ENCODE data around the gene REPS2. TPM values are rescaled to one million over a fixed set of nuclear protein-coding genes. Genes with fewer than 3 reads are reported as not detected.

REPS2 gene
- total RNA-seq, 3 donors from 2014 or later (not counting 1 experiment from before 2014, with no cell fraction given): 0.27 to 9.2 (median 0.59) TPM

GRCh38 chrX:17030092-17030491 is 83.6 kb downstream of the REPS2 start:
- no peak for TF ChIP-seq CTCF (IDR thresholded peaks at IDR 0.05)
- no CpG with 5 or more reads among the region's 4 CpGs for WGBS (ENCODE audit: insufficient coverage)
- Histone ChIP-seq H3K4me3 (ENCODE audit: low read length) (no peak overlapping the region), H3K27ac (ENCODE audit: low read length) (no peak overlapping the region), H3K9me3 (ENCODE audit: control insufficient read depth, insufficient read depth, low read length) (no peaks in the 10 kb centered on the region), H3K27me3 (ENCODE audit: control insufficient read depth, insufficient read depth, low read length) (no peaks in the 10 kb centered on the region), H3K36me3 (ENCODE audit: control insufficient read depth, insufficient read depth, low read length) (no peaks in the 10 kb centered on the region), H3K4me1 (ENCODE audit: control insufficient read depth, insufficient read depth, low read length) (no peaks in the 10 kb centered on the region)
- no peaks in the 10 kb centered on the region for H3K36me3 Mint-ChIP-seq
- no peaks in the 10 kb centered on the region for H3K4me1 Mint-ChIP-seq
- H3K9me3 Mint-ChIP-seq: no peaks in the 10 kb centered on the region
- no peak overlapping the region for H3K27ac Mint-ChIP-seq
- ATAC-seq (no peak), DNase-seq (no peak)
- H3K27me3 Mint-ChIP-seq (ENCODE audit: low read depth in 2 of 2): peaks cover 6% of the 10 kb centered on the region in 2 donors
- intact Hi-C loops (cut with micrococcal nuclease): no loop called here
- no peak overlapping the region for H3K4me3 Mint-ChIP-seq

- Histone ChIP-seq H3K36me3 (ENCODE audit: control insufficient read depth, insufficient read depth, low read length) (no peaks in the 10 kb centered on the region), H3K27ac (ENCODE audit: low read length) (no peak overlapping the region), H3K4me1 (ENCODE audit: control insufficient read depth, insufficient read depth, low read length) (no peaks in the 10 kb centered on the region), H3K27me3 (ENCODE audit: control insufficient read depth, insufficient read depth, low read length) (no peaks in the 10 kb centered on the region), H3K4me3 (ENCODE audit: low read length) (no peak overlapping the region), H3K9me3 (ENCODE audit: control insufficient read depth, insufficient read depth, low read length) (no peaks in the 10 kb centered on the region)
- Mint-ChIP-seq H3K27me3 (ENCODE audit: low read depth in 2 of 2) (peaks cover 6% of the 10 kb centered on the region in 2 donors), H3K36me3 (no peaks in the 10 kb centered on the region), H3K4me3 (no peak overlapping the region), H3K9me3 (no peaks in the 10 kb centered on the region), H3K4me1 (no peaks in the 10 kb centered on the region), H3K27ac (no peak overlapping the region)
- intact Hi-C loops (cut with micrococcal nuclease): no loop called here
- ATAC-seq (no peak), DNase-seq (no peak)
- TF ChIP-seq CTCF (IDR thresholded peaks at IDR 0.05): no peak
- WGBS (ENCODE audit: insufficient coverage): 86% methylated on average over 2 of the region's 3 CpGs
These were observed 84.3 kb downstream of the REPS2 start for GRCh38 chrX:17030580-17031270.

GRCh38 chrX:17031827-17032226 is 85.4 kb downstream of the REPS2 start:
- Histone ChIP-seq H3K4me3 (ENCODE audit: low read length) (no peak overlapping the region), H3K9me3 (ENCODE audit: control insufficient read depth, insufficient read depth, low read length) (no peaks in the 10 kb centered on the region), H3K4me1 (ENCODE audit: control insufficient read depth, insufficient read depth, low read length) (no peaks in the 10 kb centered on the region), H3K36me3 (ENCODE audit: control insufficient read depth, insufficient read depth, low read length) (no peaks in the 10 kb centered on the region), H3K27ac (ENCODE audit: low read length) (no peak overlapping the region), H3K27me3 (ENCODE audit: control insufficient read depth, insufficient read depth, low read length) (no peaks in the 10 kb centered on the region)
- Mint-ChIP-seq H3K27me3 (ENCODE audit: low read depth in 2 of 2) (peaks cover 6 to 8% of the 10 kb centered on the region in 2 donors), H3K4me3 (no peak overlapping the region), H3K4me1 (no peaks in the 10 kb centered on the region), H3K36me3 (no peaks in the 10 kb centered on the region), H3K27ac (no peak overlapping the region), H3K9me3 (no peaks in the 10 kb centered on the region)
- no peak for DNase-seq
- intact Hi-C loops (cut with micrococcal nuclease): no loop called here
- TF ChIP-seq CTCF (IDR thresholded peaks at IDR 0.05): no peak
- no peak for ATAC-seq

GRCh38 chrX:17032351-17032750 is 85.9 kb downstream of the REPS2 start:
- Mint-ChIP-seq H3K27me3 (ENCODE audit: low read depth in 2 of 2) (peaks cover 6 to 8% of the 10 kb centered on the region in 2 donors), H3K27ac (no peak overlapping the region), H3K9me3 (no peaks in the 10 kb centered on the region), H3K4me3 (no peak overlapping the region), H3K4me1 (no peaks in the 10 kb centered on the region), H3K36me3 (no peaks in the 10 kb centered on the region)
- ATAC-seq (no peak), DNase-seq (no peak)
- 93% methylated on average over 3 of the region's 4 CpGs for WGBS (ENCODE audit: insufficient coverage)
- no peak for TF ChIP-seq CTCF (IDR thresholded peaks at IDR 0.05)
- Histone ChIP-seq H3K27me3 (ENCODE audit: control insufficient read depth, insufficient read depth, low read length) (no peaks in the 10 kb centered on the region), H3K27ac (ENCODE audit: low read length) (no peak overlapping the region), H3K9me3 (ENCODE audit: control insufficient read depth, insufficient read depth, low read length) (no peaks in the 10 kb centered on the region), H3K4me3 (ENCODE audit: low read length) (no peak overlapping the region), H3K36me3 (ENCODE audit: control insufficient read depth, insufficient read depth, low read length) (no peaks in the 10 kb centered on the region), H3K4me1 (ENCODE audit: control insufficient read depth, insufficient read depth, low read length) (no peaks in the 10 kb centered on the region)
- intact Hi-C loops (cut with micrococcal nuclease): no loop called here
